DND-41 (cell line): Measurements from ENCODE around the gene KCNB1.

Source experiments
- ATAC-seq: fragments of 200-7000 bp; cut with Tn5 transposase; 3 replicates; pipeline ENCODE4 v1.9.1; 2021; ENCODE audit warnings: low read depth; ENCODE audit not compliant: insufficient read depth
- DNase-seq: peaks from one replicate; pipeline ENCODE4 v3.0.0-alpha.2; 2020
- H2AFZ ChIP-seq: 2 replicates; pipeline ENCODE4 v1.6.0; 2012; ENCODE audit warnings: low read depth, low read length
- H3K27ac ChIP-seq: 2 replicates; pipeline ENCODE4 v1.5.1; 2012; ENCODE audit warnings: low read length, inconsistent platforms
- H3K27me3 ChIP-seq: fragments of 200-600 bp; sonication (generic); 2 replicates; pipeline ENCODE4 v1.6.0; 2012; ENCODE audit warnings: low read length, mild to moderate bottlenecking, inconsistent platforms; ENCODE audit not compliant: insufficient read depth, poor library complexity
- H3K36me3 ChIP-seq: 2 replicates; pipeline ENCODE4 v1.5.1; 2012; ENCODE audit warnings: low read length, inconsistent platforms; ENCODE audit not compliant: insufficient read depth
- H3K4me1 ChIP-seq: 2 replicates; pipeline ENCODE4 v1.5.1; 2012; ENCODE audit warnings: mild to moderate bottlenecking, low read length; ENCODE audit not compliant: insufficient read depth
- H3K4me2 ChIP-seq: 2 replicates; pipeline ENCODE4 v1.6.0; 2012; ENCODE audit warnings: mild to moderate bottlenecking, moderate library complexity, low read length, inconsistent platforms; ENCODE audit not compliant: insufficient read depth
- H3K4me3 ChIP-seq, 2 experiments: fragments of 200-600 bp in 1 of 2; shearing (Covaris generic) in 1 of 2; 2 replicates each; pipeline ENCODE4 v1.5.1; 2012 to 2016; ENCODE audit warnings: inconsistent platforms in 2 of 2, low read length in 2 of 2, mild to moderate bottlenecking in 2 of 2, low read depth in 1 of 2, moderate library complexity in 1 of 2
- H3K79me2 ChIP-seq: 2 replicates; pipeline ENCODE4 v1.6.0; 2012; ENCODE audit warnings: low read length, inconsistent platforms; ENCODE audit not compliant: insufficient read depth
- H3K9ac ChIP-seq: 2 replicates; pipeline ENCODE4 v1.6.0; 2012; ENCODE audit warnings: low read depth, mild to moderate bottlenecking, inconsistent platforms, low read length, moderate library complexity
- H3K9me3 ChIP-seq: 2 replicates; pipeline ENCODE4 v1.5.1; 2012; ENCODE audit warnings: low read length, moderate library complexity, mild to moderate bottlenecking, inconsistent platforms; ENCODE audit not compliant: insufficient read depth, severe bottlenecking
- H4K20me1 ChIP-seq: 2 replicates; pipeline ENCODE4 v1.6.0; 2012; ENCODE audit warnings: low read length; ENCODE audit not compliant: insufficient read depth
- CTCF ChIP-seq: IDR thresholded peaks from 2 replicates; pipeline ENCODE4 v1.5.1; 2012; ENCODE audit warnings: borderline replicate concordance, low read length, moderate library complexity, mild to moderate bottlenecking; ENCODE audit not compliant: poor library complexity, severe bottlenecking; ENCODE audit errors: extremely low read depth
- EZH2 ChIP-seq: IDR thresholded peaks from 3 replicates; pipeline ENCODE4 v1.6.1; 2012; ENCODE audit warnings: borderline replicate concordance, low read depth, mild to moderate bottlenecking, moderate library complexity, low read length, inconsistent platforms; ENCODE audit not compliant: severe bottlenecking

KCNB1 gene

GRCh38 chr20:49526056-49526455 lies 43.6 kb upstream of the KCNB1 start:
- no peaks in the 10 kb centered on the region for H3K79me2 ChIP-seq
- TF ChIP-seq EZH2, result no peak
- no peak for TF ChIP-seq CTCF
- ATAC-seq, result no peak

GRCh38 chr20:49523767-49524360 lies 41.4 kb upstream of the KCNB1 start:
- Histone ChIP-seq H3K27me3 (peaks cover 7% of the 10 kb centered on the region), H2AFZ (no peak overlapping the region), H3K27ac (no peak overlapping the region), H3K4me2 (no peak overlapping the region), H3K4me3 (no peak overlapping the region), H3K36me3 (no peaks in the 10 kb centered on the region), H3K4me1 (no peaks in the 10 kb centered on the region), H4K20me1 (no peaks in the 10 kb centered on the region), H3K9me3 (peaks cover 7% of the 10 kb centered on the region), H3K79me2 (no peaks in the 10 kb centered on the region), H3K9ac (no peak overlapping the region)
- no peak for DNase-seq
- TF ChIP-seq CTCF (no peak), EZH2 (no peak)
- no peak for ATAC-seq

More at GRCh38 chr20:49526056-49526455, 43.6 kb upstream of the KCNB1 start:
- H3K36me3 ChIP-seq, result no peaks in the 10 kb centered on the region
- DNase-seq, result no peak
- H3K9ac ChIP-seq, result no peak overlapping the region
- H3K4me1 ChIP-seq, result no peaks in the 10 kb centered on the region
- H3K9me3 ChIP-seq, result peaks cover 7% of the 10 kb centered on the region
- no peak overlapping the region for H3K27ac ChIP-seq
- H2AFZ ChIP-seq, result no peak overlapping the region
- peaks cover 3% of the 10 kb centered on the region for H3K27me3 ChIP-seq
- no peak overlapping the region for H3K4me2 ChIP-seq
- H3K4me3 ChIP-seq, result no peak overlapping the region
- no peaks in the 10 kb centered on the region for H4K20me1 ChIP-seq

- no peak overlapping the region for H3K4me3 ChIP-seq
- DNase-seq (no peak), ATAC-seq (no peak)
- H3K9me3 ChIP-seq, result peaks cover 7% of the 10 kb centered on the region
- no peak overlapping the region for H3K4me2 ChIP-seq
- no peaks in the 10 kb centered on the region for H3K36me3 ChIP-seq
- no peaks in the 10 kb centered on the region for H3K79me2 ChIP-seq
- H3K4me1 ChIP-seq, result no peaks in the 10 kb centered on the region
- H3K27ac ChIP-seq, result no peak overlapping the region
- H4K20me1 ChIP-seq, result no peaks in the 10 kb centered on the region; the same call in 1 of the 2 replicates
- H3K27me3 ChIP-seq, result peaks cover 15% of the 10 kb centered on the region
- H2AFZ ChIP-seq, result no peak overlapping the region
- no peak overlapping the region for H3K9ac ChIP-seq
- TF ChIP-seq CTCF, result no peak
- TF ChIP-seq EZH2, result no peak
These were observed 38.9 kb upstream of the KCNB1 start for GRCh38 chr20:49521356-49521755.
